Skeletal muscle cell (primary cell): ENCODE measurements around the gene OR2J3.
"Not testable (repeated sequence)": the region's sequence is repeated elsewhere in the genome, so short reads cannot be mapped to it uniquely, and the experiment has no call there.

Source experiments
- DNase-seq: peaks from one replicate; pipeline ENCODE4 v3.0.0-alpha.2; 2010; ENCODE audit warnings: low read depth
- H3K4me3 ChIP-seq: 2 replicates; pipeline ENCODE4 v1.5.1; 2011; ENCODE audit warnings: low read depth, mild to moderate bottlenecking, control low read depth, low read length, moderate library complexity

The OR2J3 gene

GRCh38 chr6:29155182-29155581, 47.3 kb downstream of the OR2J3 start:
- not testable (repeated sequence) for H3K4me3 ChIP-seq, DNase-seq

GRCh38 chr6:29159922-29160321, 52.1 kb downstream of the OR2J3 start:
- not testable (repeated sequence) for DNase-seq

More at GRCh38 chr6:29159922-29160321, 52.1 kb downstream of the OR2J3 start:
- H3K4me3 ChIP-seq, result not testable (repeated sequence)
